Tibial nerve (tissue), 3 donors: ENCODE data around the gene CNPY3.
"Not testable (repeated sequence)": the region's sequence is repeated elsewhere in the genome, so short reads cannot be mapped to it uniquely, and the experiment has no call there.

ENCODE experiments used
- POLR2A ChIP-seq, 2 donors: fragments of 450-650 bp; IDR thresholded peaks; one replicate each; pipeline ENCODE4 v1.6.1; 2017; ENCODE audit warnings: antibody characterized with exemption in 2 of 2, mild to moderate bottlenecking in 2 of 2, moderate library complexity in 2 of 2
- TF ChIP-seq, protein P1 (sequence below), 5 experiments: fragments of 200-600 bp in 3 of 5; fragments of 450-650 bp in 2 of 5; sonication (generic) in 3 of 5; IDR thresholded peaks; one replicate each; pipeline ENCODE4 v1.5.1; 2016 to 2019; ENCODE audit warnings: antibody characterized with exemption in 5 of 5, mild to moderate bottlenecking in 3 of 5, moderate library complexity in 2 of 5

DNA sequence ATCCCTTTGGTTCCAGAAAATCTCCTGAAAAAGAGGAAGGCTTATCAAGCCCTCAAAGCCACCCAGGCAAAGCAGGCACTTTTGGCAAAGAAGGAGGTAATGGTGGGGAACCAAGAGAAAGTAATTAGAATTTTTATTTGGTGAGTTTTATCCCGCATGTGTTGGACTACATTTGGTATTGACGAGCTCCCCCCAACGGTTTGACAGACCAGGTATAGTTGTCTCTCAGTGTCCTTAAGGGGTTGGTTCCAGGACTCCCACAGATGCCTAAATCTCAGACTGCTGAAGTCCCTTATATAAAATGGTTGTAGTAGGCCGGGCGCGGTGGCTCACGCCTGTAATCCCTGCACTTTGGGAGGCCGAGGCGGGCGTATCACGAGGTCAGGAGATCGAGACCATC is 48.4 kb upstream of the CNPY3 start:
- TF ChIP-seq, protein P1, sequence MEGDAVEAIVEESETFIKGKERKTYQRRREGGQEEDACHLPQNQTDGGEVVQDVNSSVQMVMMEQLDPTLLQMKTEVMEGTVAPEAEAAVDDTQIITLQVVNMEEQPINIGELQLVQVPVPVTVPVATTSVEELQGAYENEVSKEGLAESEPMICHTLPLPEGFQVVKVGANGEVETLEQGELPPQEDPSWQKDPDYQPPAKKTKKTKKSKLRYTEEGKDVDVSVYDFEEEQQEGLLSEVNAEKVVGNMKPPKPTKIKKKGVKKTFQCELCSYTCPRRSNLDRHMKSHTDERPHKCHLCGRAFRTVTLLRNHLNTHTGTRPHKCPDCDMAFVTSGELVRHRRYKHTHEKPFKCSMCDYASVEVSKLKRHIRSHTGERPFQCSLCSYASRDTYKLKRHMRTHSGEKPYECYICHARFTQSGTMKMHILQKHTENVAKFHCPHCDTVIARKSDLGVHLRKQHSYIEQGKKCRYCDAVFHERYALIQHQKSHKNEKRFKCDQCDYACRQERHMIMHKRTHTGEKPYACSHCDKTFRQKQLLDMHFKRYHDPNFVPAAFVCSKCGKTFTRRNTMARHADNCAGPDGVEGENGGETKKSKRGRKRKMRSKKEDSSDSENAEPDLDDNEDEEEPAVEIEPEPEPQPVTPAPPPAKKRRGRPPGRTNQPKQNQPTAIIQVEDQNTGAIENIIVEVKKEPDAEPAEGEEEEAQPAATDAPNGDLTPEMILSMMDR (IDR thresholded peaks at IDR 0.05): not testable (repeated sequence)
- not testable (repeated sequence) for TF ChIP-seq POLR2A (IDR thresholded peaks at IDR 0.05)
